CD14-positive monocyte (primary cell): ENCODE results near the gene DPP10. TPM values are rescaled to one million over a fixed set of nuclear protein-coding genes. Genes with fewer than 3 reads are reported as not detected.

Source experiments
- DNase-seq, 3 donors: peaks; one replicate each; pipeline ENCODE4 v3.0.0-alpha.2; 2011 to 2022
- H2AFZ ChIP-seq: 2 replicates; pipeline ENCODE4 v1.6.0; 2012; ENCODE audit warnings: mild to moderate bottlenecking, low read depth, low read length, inconsistent platforms; ENCODE audit not compliant: insufficient read depth, poor library complexity, severe bottlenecking
- H3K27ac ChIP-seq, 2 donors: 1 replicate in 1 of 2; 2 replicates in 1 of 2; pipeline ENCODE4 v1.5.1; 2012 to 2013; ENCODE audit warnings: low read length in 2 of 2, control low read depth in 1 of 2, inconsistent platforms in 1 of 2, low read depth in 1 of 2, mild to moderate bottlenecking in 1 of 2
- H3K27me3 ChIP-seq, 2 donors: one replicate each; pipeline versions ENCODE4 v1.6.0 to v1.6.1; 2011 to 2013; ENCODE audit warnings: low read length in 2 of 2; ENCODE audit not compliant: control insufficient read depth in 2 of 2, insufficient read depth in 2 of 2
- H3K36me3 ChIP-seq, 2 donors: replicated peaks in 1 of 2; 1 replicate in 1 of 2; 2 replicates in 1 of 2; pipeline versions ENCODE4 v1.5.1 to v1.6.1; 2012 to 2013; ENCODE audit warnings: low read length in 2 of 2, control low read depth in 1 of 2, inconsistent platforms in 1 of 2, mild to moderate bottlenecking in 1 of 2; ENCODE audit not compliant: insufficient read depth in 2 of 2, control insufficient read depth in 1 of 2
- H3K4me1 ChIP-seq, 2 donors: 1 replicate in 1 of 2; 2 replicates in 1 of 2; pipeline versions ENCODE4 v1.5.1 to v1.6.1; 2012 to 2013; ENCODE audit warnings: low read length in 2 of 2, control low read depth in 1 of 2, inconsistent platforms in 1 of 2, mild to moderate bottlenecking in 1 of 2, moderate library complexity in 1 of 2; ENCODE audit not compliant: insufficient read depth in 2 of 2, control insufficient read depth in 1 of 2
- H3K4me2 ChIP-seq: replicated peaks from 2 replicates; pipeline ENCODE3; 2012; ENCODE audit warnings: low read length, moderate library complexity, mild to moderate bottlenecking; ENCODE audit not compliant: poor library complexity, severe bottlenecking; ENCODE audit errors: extremely low read depth
- H3K4me3 ChIP-seq, 3 experiments: fragments of 200-600 bp in 1 of 3; sonication (generic) in 1 of 3; replicated peaks in 1 of 3; 1 replicate in 2 of 3; 2 replicates in 1 of 3; pipeline ENCODE4 v1.5.1; 2011 to 2013; ENCODE audit warnings: low read length in 3 of 3, mild to moderate bottlenecking in 3 of 3, control low read depth in 2 of 3, low read depth in 2 of 3, inconsistent platforms in 1 of 3, moderate library complexity in 1 of 3
- H3K79me2 ChIP-seq: 2 replicates; pipeline ENCODE4 v1.6.0; 2012; ENCODE audit warnings: mild to moderate bottlenecking, control low read depth, inconsistent platforms, low read length, moderate library complexity; ENCODE audit not compliant: insufficient read depth
- H3K9ac ChIP-seq: 2 replicates; pipeline ENCODE4 v1.6.0; 2017; ENCODE audit warnings: low read length, mild to moderate bottlenecking; ENCODE audit not compliant: insufficient read depth, poor library complexity, severe bottlenecking
- H3K9me3 ChIP-seq, 2 donors: replicated peaks in 1 of 2; 1 replicate in 1 of 2; 2 replicates in 1 of 2; pipeline versions ENCODE4 v1.5.1 to v1.6.1; 2012 to 2013; ENCODE audit warnings: low read length in 2 of 2, control low read depth in 1 of 2; ENCODE audit not compliant: control insufficient read depth in 1 of 2, insufficient read depth in 1 of 2
- H4K20me1 ChIP-seq: 2 replicates; pipeline ENCODE4 v1.6.0; 2012; ENCODE audit warnings: mild to moderate bottlenecking, low read length, control low read depth, moderate library complexity; ENCODE audit not compliant: insufficient read depth
- H3K27ac Mint-ChIP-seq, 7 donors: one replicate each; pipeline ENCODE4 v1.8.0; 2020; ENCODE audit warnings: mild to moderate bottlenecking in 7 of 7, mixed read lengths in 7 of 7, moderate library complexity in 6 of 7, inconsistent platforms in 2 of 7
- H3K27me3 Mint-ChIP-seq, 3 donors: one replicate each; pipeline ENCODE4 v1.8.0; 2021 to 2022; ENCODE audit warnings: low read depth in 3 of 3, mild to moderate bottlenecking in 3 of 3, mixed read lengths in 3 of 3, moderate library complexity in 3 of 3, inconsistent platforms in 1 of 3
- H3K36me3 Mint-ChIP-seq, 2 donors: one replicate each; pipeline ENCODE4 v1.8.0; 2020; ENCODE audit warnings: mixed read lengths in 2 of 2, inconsistent platforms in 1 of 2, mild to moderate bottlenecking in 1 of 2
- H3K4me1 Mint-ChIP-seq: one replicate; pipeline ENCODE4 v1.8.0; 2020; ENCODE audit warnings: mild to moderate bottlenecking, mixed read lengths
- H3K4me3 Mint-ChIP-seq, 2 donors: one replicate each; pipeline ENCODE4 v1.8.0; 2020; ENCODE audit warnings: mild to moderate bottlenecking in 2 of 2, mixed read lengths in 2 of 2, moderate library complexity in 1 of 2
- H3K9me3 Mint-ChIP-seq, 7 donors: one replicate each; pipeline ENCODE4 v1.8.0; 2020 to 2022; ENCODE audit warnings: mixed read lengths in 7 of 7, mild to moderate bottlenecking in 6 of 7, moderate library complexity in 6 of 7, inconsistent platforms in 2 of 7
- CTCF ChIP-seq: fragments of 200-600 bp; IDR thresholded peaks from one replicate; pipeline ENCODE4 v1.8.0; 2022; ENCODE audit warnings: antibody characterized with exemption, mild to moderate bottlenecking
- WGBS: methylation state at CpG from one replicate; pipeline ENCODE4 v1.1.5; 2013; ENCODE audit warnings: missing lambda C conversion rate; ENCODE audit not compliant: insufficient coverage; 5-methylcytosine and 5-hydroxymethylcytosine counted together
- intact Hi-C, 2 donors: fragments of 100-400 bp; cut with micrococcal nuclease; formaldehyde crosslinking; loops; one replicate each; pipeline versions ENCODE4 v1.15.0 to v1.15.1; 2023
- polyA plus RNA-seq, 3 donors: library from polyadenylated mRNA; depleted of rRNA in 1 of 3; unstranded in 2 of 3; stranded (reverse) in 1 of 3; fragments of 300-500 nt in 2 of 3; fragments of >200 nt in 1 of 3; fragmentation: Illumina TruSeq in 2 of 3; gene quantifications; 1 replicate in 2 of 3; 2 replicates in 1 of 3; pipeline ENCODE4 v1.2.3, GENCODE V29; 2012 to 2021

DPP10 gene
- polyA plus RNA-seq, 3 donors = not detected

GRCh38 chr2:114709936-114710850 is 267.8 kb downstream of the DPP10 start:
- intact Hi-C loops = no loop called here
- Mint-ChIP-seq H3K9me3 (peaks cover 0 to 9% (median 1%) of the 10 kb centered on the region in 7 donors), H3K27ac (no peak overlapping the region), H3K27me3 (no peaks in the 10 kb centered on the region), H3K4me1 (no peaks in the 10 kb centered on the region), H3K4me3 (no peak overlapping the region), H3K36me3 (no peaks in the 10 kb centered on the region)
- DNase-seq = no peak
- Histone ChIP-seq H3K27ac (no peak overlapping the region), H3K79me2 (no peaks in the 10 kb centered on the region), H3K36me3 (no peaks in the 10 kb centered on the region), H3K27me3 (no peaks in the 10 kb centered on the region), H3K4me1 (no peaks in the 10 kb centered on the region), H2AFZ (no peak overlapping the region), H3K4me2 (no peak overlapping the region), H4K20me1 (no peaks in the 10 kb centered on the region), H3K9me3 (no peaks in the 10 kb centered on the region), H3K4me3 (no peak overlapping the region), H3K9ac (no peak overlapping the region)
- WGBS = no CpG with 5 or more reads among the region's 4 CpGs
- no peak for TF ChIP-seq CTCF

- H3K4me3 Mint-ChIP-seq = no peak overlapping the region
- no peaks in the 10 kb centered on the region for H3K4me1 ChIP-seq
- H3K27ac ChIP-seq = no peak overlapping the region
- intact Hi-C loops = no loop called here
- H3K4me1 Mint-ChIP-seq = no peaks in the 10 kb centered on the region
- H3K27ac Mint-ChIP-seq = no peak overlapping the region
- no CpG with 5 or more reads among the region's 1 CpG for WGBS
- H4K20me1 ChIP-seq = no peaks in the 10 kb centered on the region
- H3K4me2 ChIP-seq = no peak overlapping the region
- no peaks in the 10 kb centered on the region for H3K27me3 Mint-ChIP-seq
- no peak overlapping the region for H2AFZ ChIP-seq
- H3K4me3 ChIP-seq = no peak overlapping the region
- no peaks in the 10 kb centered on the region for H3K79me2 ChIP-seq
- no peaks in the 10 kb centered on the region for H3K36me3 Mint-ChIP-seq
- H3K9me3 Mint-ChIP-seq = peaks cover 0 to 1% (median 0%) of the 10 kb centered on the region in 7 donors
- H3K36me3 ChIP-seq = no peaks in the 10 kb centered on the region
- no peaks in the 10 kb centered on the region for H3K27me3 ChIP-seq
- no peak for TF ChIP-seq CTCF
- DNase-seq = no peak
- no peaks in the 10 kb centered on the region for H3K9me3 ChIP-seq
- no peak overlapping the region for H3K9ac ChIP-seq
These were observed 271.9 kb downstream of the DPP10 start for GRCh38 chr2:114714313-114714712.
